ENCODE measurements around the gene ETFB.
"Not testable (repeated sequence)": the region's sequence is repeated elsewhere in the genome, so short reads cannot be mapped to it uniquely, and the experiment has no call there.

Gene ETFB

GRCh38 chr19:51365965-51366388 lies at the start of gene ETFB:
Gene ETFB (minus strand): TSS chr19:51366388. CDS start chr19:51366326, 62 bp downstream.
- no peak for DNase-seq

DNA sequence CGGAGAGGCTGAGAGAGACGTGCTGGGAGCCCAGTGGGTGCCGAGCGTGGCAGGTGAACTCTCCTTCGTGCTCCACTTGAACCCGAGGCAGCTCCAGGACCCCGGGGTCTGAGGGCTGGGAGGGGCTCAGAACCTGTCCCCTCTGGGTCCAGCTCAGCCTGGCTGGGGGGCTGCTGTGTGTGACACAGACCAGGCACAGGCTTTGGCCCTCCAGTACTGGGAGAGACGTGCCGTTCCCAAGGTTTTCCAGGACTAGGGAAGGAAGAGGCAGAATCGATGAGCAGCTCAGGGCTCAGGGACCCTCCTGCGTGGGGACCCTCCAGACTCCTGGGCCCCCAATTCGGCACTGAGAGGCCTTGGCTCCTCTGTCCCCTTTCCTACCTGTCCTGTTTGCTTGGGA lies 49.0 kb upstream of the ETFB start:
- no peak for DNase-seq

GRCh38 chr19:51410950-51411748 lies 45.0 kb upstream of the ETFB start:
- no peak for DNase-seq

GRCh38 chr19:51407511-51408131 lies 41.4 kb upstream of the ETFB start:
- peak; percentile 18 for DNase-seq

GRCh38 chr19:51402117-51402516 lies 35.9 kb upstream of the ETFB start:
- no peak for DNase-seq

GRCh38 chr19:51399936-51400335 lies 33.7 kb upstream of the ETFB start:
- DNase-seq: not testable (repeated sequence)

DNA sequence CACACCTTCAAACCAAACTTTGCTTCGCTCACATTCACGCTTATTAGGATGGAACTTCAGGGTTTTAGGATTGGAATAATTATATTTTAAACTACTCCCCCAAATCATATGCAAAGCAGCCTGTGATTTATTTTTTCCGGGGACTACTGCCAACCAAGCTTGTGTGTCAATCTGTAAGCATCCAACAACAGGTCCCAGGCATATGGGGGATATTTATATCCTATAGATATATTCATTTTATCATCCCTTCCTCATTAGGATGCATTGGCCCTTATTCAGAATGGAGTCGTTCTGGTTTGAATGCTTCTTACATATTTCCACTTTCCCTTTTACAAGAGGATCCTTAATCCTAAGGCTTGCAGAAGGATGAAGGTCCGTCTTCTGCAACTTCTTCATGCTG lies 33.0 kb upstream of the ETFB start:
- DNase-seq: no peak

DNA sequence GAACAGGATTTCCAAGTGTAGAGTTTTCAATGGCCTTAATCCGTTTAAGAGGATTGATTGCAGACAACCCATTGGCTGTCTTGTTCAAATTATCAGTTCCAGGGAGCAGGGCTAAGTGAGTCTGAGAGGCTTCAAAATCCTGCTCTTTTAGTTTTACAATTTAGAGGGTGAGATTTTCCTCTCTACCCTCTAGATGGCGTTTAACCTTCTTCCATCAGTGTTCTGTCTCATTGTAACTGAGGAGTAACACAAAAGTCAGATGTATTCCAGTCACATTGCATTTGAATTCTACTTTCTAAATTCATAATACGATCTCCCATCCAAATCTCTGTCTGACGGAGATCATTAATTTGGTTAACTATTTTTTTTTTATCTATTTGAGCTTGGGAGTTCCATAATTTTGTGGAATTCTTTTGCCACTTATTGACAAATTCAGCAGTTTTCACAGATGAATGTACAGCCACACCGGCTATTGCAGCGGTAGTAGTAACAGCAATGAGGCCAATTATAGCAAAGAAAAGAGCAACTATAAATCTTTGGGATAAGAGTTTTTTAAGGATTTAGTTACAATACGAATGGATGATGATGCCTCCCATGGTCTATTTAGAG lies 32.0 kb upstream of the ETFB start:
- no peak for DNase-seq

- not testable (repeated sequence) for DNase-seq
Observed at GRCh38 chr19:51397453-51397852, 31.3 kb upstream of the ETFB start.

DNA sequence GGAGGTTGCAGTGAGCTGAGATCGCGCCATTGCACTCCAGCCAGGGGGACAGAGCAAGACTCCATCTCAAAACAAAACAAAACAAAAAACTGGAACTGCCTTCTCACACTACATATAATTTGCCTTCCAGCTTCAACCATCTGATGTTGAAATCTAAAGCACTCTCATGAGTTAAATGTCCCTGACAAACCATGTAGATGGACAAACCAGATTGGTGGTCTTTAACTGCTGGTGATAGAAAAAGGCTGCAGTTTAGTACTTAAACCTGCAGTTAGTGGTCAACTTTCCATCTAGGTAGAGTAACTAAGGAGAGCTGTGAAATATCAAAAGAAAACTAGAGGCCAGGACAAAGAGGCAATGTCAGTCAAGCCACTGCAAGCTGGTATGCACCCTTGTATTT lies 30.0 kb upstream of the ETFB start:
- DNase-seq: no peak

- DNase-seq: peak; percentile 81
Observed at GRCh38 chr19:51394050-51394836, 28.1 kb upstream of the ETFB start.

DNA sequence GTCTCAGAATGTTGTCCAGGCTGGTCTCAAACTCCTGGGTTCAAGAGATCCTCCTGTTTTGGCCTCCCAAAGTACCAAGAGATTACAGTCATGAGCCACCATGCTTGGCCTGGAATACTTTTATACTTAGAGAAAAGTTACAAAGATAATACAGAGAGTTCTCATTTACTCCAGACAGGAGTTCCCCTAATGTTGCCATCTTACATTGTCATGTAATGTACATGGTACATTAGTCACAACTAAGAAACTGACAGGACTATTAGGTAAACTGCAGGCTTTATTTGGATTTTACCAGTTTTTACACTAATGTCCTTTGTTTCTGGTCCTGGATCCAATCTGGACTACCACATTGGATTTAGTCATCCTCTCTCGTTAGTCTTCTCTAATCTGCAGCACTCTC lies 26.5 kb upstream of the ETFB start:
- no peak for DNase-seq

DNA sequence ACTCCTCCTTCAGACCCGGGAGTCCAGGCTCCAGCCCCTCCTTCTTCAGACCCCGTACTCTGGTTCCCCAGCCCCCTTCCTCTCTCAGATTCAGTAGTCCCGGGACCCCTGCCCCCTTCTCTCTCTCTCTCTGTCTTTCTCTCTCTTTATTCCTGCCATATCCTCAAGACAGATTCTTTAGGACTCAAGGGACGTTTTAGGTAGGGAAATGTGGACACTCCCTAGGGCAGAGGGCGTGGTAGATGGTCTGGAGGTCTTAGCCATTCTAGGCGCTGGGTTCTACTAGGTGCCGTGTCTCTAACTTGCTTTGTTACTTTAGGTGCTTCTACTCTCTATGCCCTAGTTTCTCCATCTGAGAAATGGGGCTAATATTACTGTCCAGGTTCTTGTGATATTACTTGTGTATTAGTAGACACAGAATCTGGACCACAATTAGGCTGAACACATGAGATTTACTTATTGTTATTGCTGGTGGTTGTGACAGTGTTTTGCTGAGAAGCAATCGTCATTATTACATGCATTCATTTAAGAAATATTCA lies 25.0 kb upstream of the ETFB start:
- DNase-seq: no peak

GRCh38 chr19:51389143-51389542 lies 23.0 kb upstream of the ETFB start:
- DNase-seq: no peak

DNA sequence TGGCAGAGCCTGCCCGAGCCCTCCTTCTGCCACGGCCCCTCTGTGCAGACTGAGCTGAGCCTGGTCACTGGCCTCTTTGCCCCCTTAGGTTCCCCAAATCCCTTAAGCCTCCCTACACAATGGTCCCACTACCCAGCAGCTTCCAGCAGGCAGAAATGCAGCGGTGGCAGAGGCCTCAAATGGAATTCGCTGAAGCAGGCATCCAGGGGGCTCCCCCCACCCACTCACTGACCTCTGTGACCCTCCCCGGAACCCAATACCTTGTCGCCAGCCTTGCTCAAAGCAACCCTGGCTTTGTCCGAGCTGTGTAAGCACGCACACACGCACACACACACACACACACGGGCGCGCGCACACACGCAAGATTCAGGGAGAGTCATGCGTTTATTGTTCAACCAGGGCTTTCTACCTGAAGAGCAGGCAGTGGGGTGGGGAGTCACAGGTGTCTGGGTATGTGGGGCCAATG lies 21.8 kb upstream of the ETFB start, which contains the start of gene LIM2:
Gene LIM2 (minus strand): TSS at position 51 of the 466 bp plus-strand sequence. CDS start 531 bp downstream, outside the sequence.
- DNase-seq: no peak

DNA sequence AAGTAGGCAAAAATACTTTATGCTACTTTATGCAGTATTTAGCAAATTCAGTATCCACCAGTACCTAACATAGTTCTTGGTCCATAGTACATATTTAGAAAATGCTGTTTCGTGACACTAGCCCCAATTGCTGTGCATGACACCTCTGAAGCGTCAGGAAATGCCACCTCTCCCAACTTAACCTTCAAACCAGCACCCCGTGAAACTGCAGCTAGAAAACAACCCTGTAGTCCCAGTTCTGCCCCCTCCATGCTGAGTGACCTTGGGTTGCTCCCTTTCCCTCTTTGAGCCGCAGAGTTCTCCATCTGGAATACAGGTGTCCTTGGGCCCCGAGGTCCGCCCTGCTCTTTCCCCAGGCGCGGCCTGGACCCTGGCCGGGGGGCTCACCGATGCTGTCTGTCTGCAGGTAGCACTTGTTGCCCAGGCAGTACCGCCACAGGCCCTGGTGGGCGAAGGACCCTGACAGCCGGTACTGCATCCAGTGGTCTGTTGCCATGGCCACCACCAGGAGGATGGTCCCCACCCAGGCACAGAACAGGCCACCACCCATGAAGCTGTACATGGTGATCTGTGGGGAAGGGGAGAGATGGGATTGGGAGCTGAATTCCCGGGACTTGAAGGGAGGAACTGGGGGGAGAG lies 20.8 kb upstream of the ETFB start:
- DNase-seq: peak; percentile 39

GRCh38 chr19:51382004-51382403 lies 15.8 kb upstream of the ETFB start:
- DNase-seq: no peak

- DNase-seq: no peak
Observed at GRCh38 chr19:51380379-51380778, 14.2 kb upstream of the ETFB start.

- no peak for DNase-seq
Observed at GRCh38 chr19:51377422-51377821, 11.2 kb upstream of the ETFB start.

GRCh38 chr19:51375504-51376221 lies 9.5 kb upstream of the ETFB start:
- DNase-seq: peak; percentile 35

Data from activated gamma-delta T cell treated with Interleukin-2 at 50 U/mL for 16 hours (primary cell).